ENCODE data around the gene SETD1A. TPM values are rescaled to one million over a fixed set of nuclear protein-coding genes. Genes with fewer than 3 reads are reported as not detected.

Gene SETD1A
- total RNA-seq, 1 donor from 2014 or later = 3.2 TPM

DNA sequence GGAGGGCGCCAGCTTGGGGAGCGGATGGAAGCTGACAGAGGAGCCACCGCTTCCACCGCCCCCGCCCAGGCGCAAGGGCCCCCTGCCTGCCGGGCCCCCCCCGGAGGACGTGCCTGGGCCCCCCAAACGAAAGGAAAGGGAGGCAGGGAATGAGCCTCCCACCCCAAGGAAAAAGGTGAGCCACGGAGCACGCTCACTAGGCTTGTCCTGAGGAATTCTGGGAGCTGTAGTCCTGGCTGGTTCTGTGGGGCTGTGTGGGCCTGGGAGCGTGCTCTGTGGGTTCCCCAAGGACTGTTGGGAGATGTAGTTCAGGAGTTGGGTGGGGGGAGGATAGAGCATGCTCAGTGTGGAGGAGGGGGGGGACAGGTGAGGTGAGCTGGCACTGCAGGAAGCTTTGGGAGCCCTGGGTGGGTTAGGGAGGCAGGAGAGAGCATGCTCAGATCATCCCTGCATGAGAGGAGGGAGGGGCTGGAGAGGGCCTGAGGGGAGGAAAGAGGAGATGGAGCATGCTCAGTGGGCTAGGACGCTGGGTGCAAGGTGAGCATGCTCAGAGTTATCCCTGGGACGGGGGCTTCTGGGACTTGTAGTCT lies 29.7 kb upstream of the SETD1A start:
- H3K27ac ChIP-seq = no peak overlapping the region
- peaks cover 21% of the 10 kb centered on the region for H3K4me1 Mint-ChIP-seq
- H3K36me3 ChIP-seq = no peaks in the 10 kb centered on the region
- peaks cover 28% of the 10 kb centered on the region for H3K79me2 ChIP-seq (ENCODE audit: low read depth)
- H3K9ac ChIP-seq = no peak overlapping the region
- no peak overlapping the region for H2AFZ ChIP-seq (replicated peaks)
- no peaks in the 10 kb centered on the region for H3K9me3 Mint-ChIP-seq
- no peaks in the 10 kb centered on the region for H3K4me1 ChIP-seq
- peak overlapping the region; percentile 45 for H3K4me2 ChIP-seq
- no peak overlapping the region for H3K4me3 ChIP-seq
- peaks cover 10% of the 10 kb centered on the region for H3K36me3 Mint-ChIP-seq
- peak overlapping the region; percentile 64 for H3K4me3 Mint-ChIP-seq
- peak; percentile 81 for DNase-seq (ENCODE audit: low spot score)
- peaks cover 9% of the 10 kb centered on the region for H3K27me3 Mint-ChIP-seq (ENCODE audit: insufficient read depth, low read depth)
- H3F3A ChIP-seq (ENCODE audit: low read depth) = peaks cover 5% of the 10 kb centered on the region
- no peaks in the 10 kb centered on the region for H3K27me3 ChIP-seq
- TF ChIP-seq EZH2 (IDR thresholded peaks at IDR 0.05) = no peak
- no peaks in the 10 kb centered on the region for H3K9me3 ChIP-seq (ENCODE audit: low read depth)
- H3K27ac Mint-ChIP-seq = no peak overlapping the region
- H4K20me1 ChIP-seq (ENCODE audit: low read depth) = peaks cover 36% of the 10 kb centered on the region

DNA sequence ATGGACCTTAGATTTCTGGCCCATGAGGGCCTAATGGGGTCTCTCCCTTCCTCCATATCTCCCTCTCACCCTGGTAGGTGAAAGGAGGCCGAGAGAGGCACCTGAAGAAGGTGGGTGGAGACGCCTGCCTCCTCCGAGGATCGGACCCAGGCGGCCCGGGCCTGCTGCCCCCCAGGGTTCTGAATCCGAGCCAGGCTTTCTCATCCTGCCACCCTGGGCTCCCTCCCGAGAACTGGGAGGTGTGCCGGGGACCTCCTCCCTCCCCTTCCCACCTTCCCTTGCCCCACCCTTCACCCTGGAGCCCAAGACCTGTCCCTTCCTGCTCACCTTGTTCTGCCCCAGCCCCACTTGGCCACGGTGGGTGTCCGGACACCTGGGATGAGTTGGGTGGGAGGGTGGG lies 29.2 kb upstream of the SETD1A start:
- Histone ChIP-seq H3F3A (ENCODE audit: low read depth) (peaks cover 5% of the 10 kb centered on the region), H3K4me1 (no peaks in the 10 kb centered on the region), H3K9ac (no peak overlapping the region), H3K4me3 (no peak overlapping the region), H3K9me3 (ENCODE audit: low read depth) (no peaks in the 10 kb centered on the region), H2AFZ (replicated peaks) (no peak overlapping the region), H4K20me1 (ENCODE audit: low read depth) (peaks cover 36% of the 10 kb centered on the region), H3K27me3 (no peaks in the 10 kb centered on the region), H3K4me2 (no peak overlapping the region), H3K27ac (no peak overlapping the region), H3K36me3 (no peaks in the 10 kb centered on the region), H3K79me2 (ENCODE audit: low read depth) (peaks cover 28% of the 10 kb centered on the region)
- Mint-ChIP-seq H3K4me3 (no peak overlapping the region), H3K27ac (no peak overlapping the region), H3K9me3 (no peaks in the 10 kb centered on the region), H3K4me1 (peaks cover 21% of the 10 kb centered on the region), H3K27me3 (ENCODE audit: insufficient read depth, low read depth) (peaks cover 7% of the 10 kb centered on the region), H3K36me3 (peaks cover 10% of the 10 kb centered on the region)
- no peak for DNase-seq (ENCODE audit: low spot score)
- TF ChIP-seq, protein P1, sequence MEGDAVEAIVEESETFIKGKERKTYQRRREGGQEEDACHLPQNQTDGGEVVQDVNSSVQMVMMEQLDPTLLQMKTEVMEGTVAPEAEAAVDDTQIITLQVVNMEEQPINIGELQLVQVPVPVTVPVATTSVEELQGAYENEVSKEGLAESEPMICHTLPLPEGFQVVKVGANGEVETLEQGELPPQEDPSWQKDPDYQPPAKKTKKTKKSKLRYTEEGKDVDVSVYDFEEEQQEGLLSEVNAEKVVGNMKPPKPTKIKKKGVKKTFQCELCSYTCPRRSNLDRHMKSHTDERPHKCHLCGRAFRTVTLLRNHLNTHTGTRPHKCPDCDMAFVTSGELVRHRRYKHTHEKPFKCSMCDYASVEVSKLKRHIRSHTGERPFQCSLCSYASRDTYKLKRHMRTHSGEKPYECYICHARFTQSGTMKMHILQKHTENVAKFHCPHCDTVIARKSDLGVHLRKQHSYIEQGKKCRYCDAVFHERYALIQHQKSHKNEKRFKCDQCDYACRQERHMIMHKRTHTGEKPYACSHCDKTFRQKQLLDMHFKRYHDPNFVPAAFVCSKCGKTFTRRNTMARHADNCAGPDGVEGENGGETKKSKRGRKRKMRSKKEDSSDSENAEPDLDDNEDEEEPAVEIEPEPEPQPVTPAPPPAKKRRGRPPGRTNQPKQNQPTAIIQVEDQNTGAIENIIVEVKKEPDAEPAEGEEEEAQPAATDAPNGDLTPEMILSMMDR (IDR thresholded peaks at IDR 0.05) = no peak
- TF ChIP-seq EZH2phosphoT487 (IDR thresholded peaks at IDR 0.05) (no peak), EZH2 (IDR thresholded peaks at IDR 0.05) (no peak)

DNA sequence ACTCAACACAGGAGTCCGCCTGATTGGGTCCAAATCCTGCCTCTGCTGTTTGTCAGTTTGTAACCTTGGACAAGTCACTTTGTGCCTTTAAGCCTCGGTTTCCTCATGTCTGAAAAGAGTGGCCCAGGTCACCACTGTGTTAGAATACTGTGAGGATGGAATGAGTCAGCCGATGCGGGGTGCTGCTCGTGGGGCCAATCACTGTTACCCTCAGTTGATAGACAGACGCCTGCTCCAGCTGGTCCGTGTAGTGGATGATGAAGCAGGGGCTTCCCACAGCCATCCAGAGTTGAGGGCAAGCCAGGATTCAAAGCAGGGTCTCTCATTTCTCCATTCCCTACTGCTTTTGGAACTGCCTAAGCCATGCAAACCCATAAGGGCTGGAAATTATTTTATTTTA lies 28.4 kb upstream of the SETD1A start:
- TF ChIP-seq, protein P1 (IDR thresholded peaks at IDR 0.05) = no peak
- TF ChIP-seq EZH2phosphoT487 (IDR thresholded peaks at IDR 0.05) (no peak), EZH2 (IDR thresholded peaks at IDR 0.05) (no peak)
- Mint-ChIP-seq H3K27me3 (ENCODE audit: insufficient read depth, low read depth) (peaks cover 7% of the 10 kb centered on the region), H3K36me3 (peaks cover 10% of the 10 kb centered on the region), H3K9me3 (no peaks in the 10 kb centered on the region), H3K4me3 (no peak overlapping the region), H3K4me1 (peaks cover 21% of the 10 kb centered on the region), H3K27ac (no peak overlapping the region)
- Histone ChIP-seq H3K27me3 (no peaks in the 10 kb centered on the region), H3K4me3 (no peak overlapping the region), H3K9me3 (ENCODE audit: low read depth) (no peaks in the 10 kb centered on the region), H4K20me1 (ENCODE audit: low read depth) (peaks cover 36% of the 10 kb centered on the region), H3K4me1 (no peaks in the 10 kb centered on the region), H3F3A (ENCODE audit: low read depth) (peaks cover 9% of the 10 kb centered on the region), H3K27ac (no peak overlapping the region), H3K36me3 (no peaks in the 10 kb centered on the region), H3K4me2 (no peak overlapping the region), H3K79me2 (ENCODE audit: low read depth) (peaks cover 22% of the 10 kb centered on the region), H2AFZ (replicated peaks) (no peak overlapping the region), H3K9ac (no peak overlapping the region)
- no peak for DNase-seq (ENCODE audit: low spot score)

DNA sequence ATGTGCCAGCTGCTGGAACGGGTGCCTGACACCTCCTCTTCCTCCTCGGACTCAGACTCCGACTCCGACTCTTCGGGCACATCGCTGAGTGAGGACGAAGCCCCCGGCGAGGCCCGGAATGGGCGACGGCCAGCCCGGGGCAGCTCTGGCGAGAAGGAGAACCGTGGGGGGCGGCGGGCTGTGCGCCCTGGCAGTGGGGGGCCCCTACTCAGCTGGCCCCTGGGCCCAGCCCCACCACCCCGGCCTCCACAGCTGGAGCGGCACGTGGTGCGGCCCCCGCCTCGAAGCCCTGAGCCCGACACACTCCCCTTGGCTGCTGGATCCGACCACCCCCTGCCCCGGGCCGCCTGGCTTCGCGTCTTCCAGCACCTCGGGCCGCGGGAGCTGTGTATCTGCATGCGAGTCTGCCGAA lies 27.4 kb upstream of the SETD1A start:
- TF ChIP-seq, protein P1 (IDR thresholded peaks at IDR 0.05) = no peak
- TF ChIP-seq EZH2phosphoT487 (IDR thresholded peaks at IDR 0.05) (no peak), EZH2 (IDR thresholded peaks at IDR 0.05) (no peak)
- no peak overlapping the region for H3K9ac ChIP-seq

More for the DNA sequence above, 27.4 kb upstream of the SETD1A start:
- Mint-ChIP-seq H3K27ac (no peak overlapping the region), H3K27me3 (ENCODE audit: insufficient read depth, low read depth) (peaks cover 5% of the 10 kb centered on the region), H3K36me3 (peaks cover 13% of the 10 kb centered on the region), H3K9me3 (no peaks in the 10 kb centered on the region), H3K4me1 (peaks cover 15% of the 10 kb centered on the region), H3K4me3 (no peak overlapping the region)
- Histone ChIP-seq H3K27ac (no peak overlapping the region), H3K36me3 (no peaks in the 10 kb centered on the region), H3K4me2 (no peak overlapping the region), H3K79me2 (ENCODE audit: low read depth) (peaks cover 12% of the 10 kb centered on the region), H4K20me1 (ENCODE audit: low read depth) (peaks cover 36% of the 10 kb centered on the region), H2AFZ (replicated peaks) (no peak overlapping the region), H3K9me3 (ENCODE audit: low read depth) (no peaks in the 10 kb centered on the region), H3K4me1 (no peaks in the 10 kb centered on the region), H3F3A (ENCODE audit: low read depth) (peaks cover 10% of the 10 kb centered on the region), H3K27me3 (no peaks in the 10 kb centered on the region), H3K4me3 (no peak overlapping the region)
- no peak for DNase-seq (ENCODE audit: low spot score)
